ENCODE results near the gene CYTH4.

GRCh38 chr22:37331856-37332536 is 49.7 kb downstream of the CYTH4 start:
- TF ChIP-seq YY1 (IDR thresholded peaks at IDR 0.05; ENCODE audit: insufficient read depth, insufficient read length) (no peak), ZNF274 (IDR thresholded peaks at IDR 0.05; ENCODE audit: low read depth, low read length) (no peak), SUZ12 (IDR thresholded peaks at IDR 0.05; ENCODE audit: extremely low read depth, insufficient read depth, insufficient read length) (no peak)
